Breast epithelium (tissue), 3 donors: ENCODE data around the gene TNS1.

Experiments used
- POLR2A ChIP-seq: fragments of 450-650 bp; IDR thresholded peaks from one replicate; pipeline ENCODE4 v1.6.1; 2016; ENCODE audit warnings: antibody characterized with exemption, mild to moderate bottlenecking, moderate library complexity
- TF ChIP-seq, protein P1 (sequence below), 3 donors: fragments of 450-650 bp; IDR thresholded peaks; one replicate each; pipeline ENCODE4 v1.5.1; 2016 to 2017; ENCODE audit warnings: antibody characterized with exemption in 3 of 3, mild to moderate bottlenecking in 3 of 3, moderate library complexity in 3 of 3

- TF ChIP-seq, protein P1, sequence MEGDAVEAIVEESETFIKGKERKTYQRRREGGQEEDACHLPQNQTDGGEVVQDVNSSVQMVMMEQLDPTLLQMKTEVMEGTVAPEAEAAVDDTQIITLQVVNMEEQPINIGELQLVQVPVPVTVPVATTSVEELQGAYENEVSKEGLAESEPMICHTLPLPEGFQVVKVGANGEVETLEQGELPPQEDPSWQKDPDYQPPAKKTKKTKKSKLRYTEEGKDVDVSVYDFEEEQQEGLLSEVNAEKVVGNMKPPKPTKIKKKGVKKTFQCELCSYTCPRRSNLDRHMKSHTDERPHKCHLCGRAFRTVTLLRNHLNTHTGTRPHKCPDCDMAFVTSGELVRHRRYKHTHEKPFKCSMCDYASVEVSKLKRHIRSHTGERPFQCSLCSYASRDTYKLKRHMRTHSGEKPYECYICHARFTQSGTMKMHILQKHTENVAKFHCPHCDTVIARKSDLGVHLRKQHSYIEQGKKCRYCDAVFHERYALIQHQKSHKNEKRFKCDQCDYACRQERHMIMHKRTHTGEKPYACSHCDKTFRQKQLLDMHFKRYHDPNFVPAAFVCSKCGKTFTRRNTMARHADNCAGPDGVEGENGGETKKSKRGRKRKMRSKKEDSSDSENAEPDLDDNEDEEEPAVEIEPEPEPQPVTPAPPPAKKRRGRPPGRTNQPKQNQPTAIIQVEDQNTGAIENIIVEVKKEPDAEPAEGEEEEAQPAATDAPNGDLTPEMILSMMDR (IDR thresholded peaks at IDR 0.05), result no peak
- TF ChIP-seq POLR2A, result no peak
Measured at GRCh38 chr2:217897091-217897715, 105.6 kb downstream of the TNS1 start.
